Gastrocnemius medialis (tissue), 4 donors: Measurements from ENCODE around the gene CXorf65. TPM values are rescaled to one million over a fixed set of nuclear protein-coding genes. Genes with fewer than 3 reads are reported as not detected.

Experiments
- ATAC-seq, 2 donors: fragments of 150-250 bp; one replicate each; pipeline ENCODE4 v1.9.1; 2016
- DNase-seq, 2 donors: peaks; one replicate each; pipeline ENCODE4 v3.0.0-alpha.2; 2019
- H3K27ac ChIP-seq, 4 donors: fragments of 200-600 bp; sonication (generic); 1 replicate in 1 of 4; 2 replicates in 3 of 4; pipeline ENCODE4 v1.5.1; 2016 to 2018; ENCODE audit warnings: mild to moderate bottlenecking in 2 of 4, moderate library complexity in 1 of 4
- H3K27me3 ChIP-seq, 3 donors: fragments of 200-600 bp; sonication (generic) in 2 of 3; 1 replicate in 1 of 3; 2 replicates in 2 of 3; pipeline versions ENCODE4 v1.5.1 to v1.6.0; 2016 to 2019; ENCODE audit warnings: mild to moderate bottlenecking in 1 of 3, moderate library complexity in 1 of 3
- H3K36me3 ChIP-seq, 2 donors: fragments of 200-600 bp; sonication (generic) in 1 of 2; one replicate each; pipeline ENCODE4 v1.5.1; 2017 to 2018
- H3K4me1 ChIP-seq, 2 donors: fragments of 200-600 bp; sonication (generic) in 1 of 2; one replicate each; pipeline ENCODE4 v1.5.1; 2016 to 2017; ENCODE audit warnings: mild to moderate bottlenecking in 2 of 2
- H3K4me3 ChIP-seq, 4 donors: fragments of 200-600 bp; sonication (generic) in 3 of 4; 1 replicate in 1 of 4; 2 replicates in 3 of 4; pipeline ENCODE4 v1.5.1; 2016 to 2019; ENCODE audit warnings: mild to moderate bottlenecking in 2 of 4
- H3K9me3 ChIP-seq, 3 donors: fragments of 200-600 bp; sonication (generic) in 2 of 3; 1 replicate in 1 of 3; 2 replicates in 2 of 3; pipeline ENCODE4 v1.5.1; 2016 to 2019
- CTCF ChIP-seq, 5 experiments: fragments of 450-650 bp in 3 of 5; fragments of 200-600 bp in 2 of 5; sonication (generic) in 2 of 5; IDR thresholded peaks in 4 of 5; conservative IDR thresholded peaks in 1 of 5; 1 replicate in 4 of 5; 2 replicates in 1 of 5; pipeline ENCODE4 v1.5.1; 2016 to 2019; ENCODE audit warnings: antibody characterized with exemption in 5 of 5, mild to moderate bottlenecking in 3 of 5, moderate library complexity in 3 of 5
- POLR2A ChIP-seq, 2 donors: fragments of 450-650 bp; IDR thresholded peaks; one replicate each; pipeline ENCODE4 v1.6.1; 2017; ENCODE audit warnings: antibody characterized with exemption in 2 of 2, mild to moderate bottlenecking in 2 of 2, moderate library complexity in 2 of 2
- in situ Hi-C, 4 donors: fragments of 200-750 bp; cut with MboI; loops; one replicate each; pipeline versions ENCODE4 v1.15.0 to v1.8.0; 2017; ENCODE audit warnings: low sequenced_read_pairs in 4 of 4
- intact Hi-C: fragments of 100-400 bp; cut with DNase I; formaldehyde crosslinking; loops from one replicate; pipeline ENCODE4 v1.15.1; 2023; ENCODE audit warnings: low total_unique reads
- total RNA-seq, 4 donors: library from RNA; depleted of rRNA; stranded (reverse); fragments of >200 nt; gene quantifications; one replicate each; pipeline versions ENCODE4 v1.1.0 to v1.2.3, GENCODE V29; 2016

CXorf65 gene
- total RNA-seq, 4 donors from 2014 or later = not detected

- intact Hi-C loops (no loop called here), in situ Hi-C loops (no loop called here)
These were observed 25.0 kb upstream of the CXorf65 start for GRCh38 chrX:71131510-71131909.

DNA sequence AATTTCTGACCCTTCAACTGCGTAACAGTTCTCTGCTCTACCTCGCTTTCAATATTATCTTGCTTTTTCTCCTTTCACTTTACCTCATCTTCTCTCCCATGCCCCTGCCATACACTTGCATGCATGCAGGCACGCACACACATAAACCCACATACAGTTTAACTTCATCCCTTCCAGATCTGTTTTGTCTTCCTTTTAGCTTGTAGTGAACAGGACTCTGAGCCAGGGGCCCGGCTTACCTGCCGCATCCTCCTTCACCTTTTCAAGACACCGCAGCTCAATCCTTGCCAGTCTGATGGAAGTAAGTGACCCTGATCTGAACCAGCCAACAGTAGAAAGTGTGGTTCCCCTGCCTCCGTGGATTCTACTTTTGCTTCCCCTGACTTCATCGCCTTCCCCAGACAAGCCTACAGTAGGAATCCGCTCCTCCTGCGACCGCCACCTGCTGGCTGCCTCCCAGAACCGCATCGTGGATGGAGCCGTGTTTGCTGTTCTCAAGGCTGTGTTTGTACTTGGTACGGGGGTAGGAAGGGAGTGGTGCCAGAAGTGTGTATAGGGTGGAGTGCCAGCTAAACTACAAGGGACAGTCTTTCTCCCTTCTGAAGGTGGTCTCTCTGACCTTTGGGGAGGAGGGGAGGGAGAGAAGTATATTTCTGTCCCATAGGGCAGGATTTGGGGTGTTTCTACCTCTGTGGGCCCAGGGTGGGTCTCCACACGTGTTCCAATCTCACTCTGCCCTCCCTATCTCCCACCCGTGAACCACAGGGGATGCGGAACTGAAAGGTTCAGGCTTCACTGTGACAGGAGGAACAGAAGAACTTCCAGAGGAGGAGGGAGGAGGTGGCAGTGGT, 22.6 kb upstream of the CXorf65 start:
- peak in 1 of 2 donors; percentile 60 for ATAC-seq
- Histone ChIP-seq H3K36me3 (peaks cover 0 to 65% of the 10 kb centered on the region in 2 donors), H3K9me3 (no peaks in the 10 kb centered on the region), H3K4me3 (no peak overlapping the region), H3K27ac (no peak overlapping the region), H3K4me1 (no peaks in the 10 kb centered on the region), H3K27me3 (no peaks in the 10 kb centered on the region)
- no peak for TF ChIP-seq POLR2A (IDR thresholded peaks at IDR 0.05)
- TF ChIP-seq CTCF (IDR thresholded peaks at IDR 0.05 in 4 of 5, conservative IDR thresholded peaks at IDR 0.05 in 1 of 5) = peak; percentile 21 to 61 (median 46)
- in situ Hi-C loops = no loop called here
- peak; percentile 6 to 31 for DNase-seq
- intact Hi-C loops = no loop called here

More at GRCh38 chrX:71131510-71131909, 25.0 kb upstream of the CXorf65 start:
- H3K27ac ChIP-seq = no peak overlapping the region
- no peaks in the 10 kb centered on the region for H3K9me3 ChIP-seq
- no peak for DNase-seq
- TF ChIP-seq POLR2A (IDR thresholded peaks at IDR 0.05) (no peak), CTCF (IDR thresholded peaks at IDR 0.05 in 4 of 5, conservative IDR thresholded peaks at IDR 0.05 in 1 of 5) (no peak)
- H3K4me1 ChIP-seq = no peaks in the 10 kb centered on the region
- H3K4me3 ChIP-seq = no peak overlapping the region
- H3K27me3 ChIP-seq = no peaks in the 10 kb centered on the region
- H3K36me3 ChIP-seq = peaks cover 0 to 61% of the 10 kb centered on the region in 2 donors
- ATAC-seq = no peak

DNA sequence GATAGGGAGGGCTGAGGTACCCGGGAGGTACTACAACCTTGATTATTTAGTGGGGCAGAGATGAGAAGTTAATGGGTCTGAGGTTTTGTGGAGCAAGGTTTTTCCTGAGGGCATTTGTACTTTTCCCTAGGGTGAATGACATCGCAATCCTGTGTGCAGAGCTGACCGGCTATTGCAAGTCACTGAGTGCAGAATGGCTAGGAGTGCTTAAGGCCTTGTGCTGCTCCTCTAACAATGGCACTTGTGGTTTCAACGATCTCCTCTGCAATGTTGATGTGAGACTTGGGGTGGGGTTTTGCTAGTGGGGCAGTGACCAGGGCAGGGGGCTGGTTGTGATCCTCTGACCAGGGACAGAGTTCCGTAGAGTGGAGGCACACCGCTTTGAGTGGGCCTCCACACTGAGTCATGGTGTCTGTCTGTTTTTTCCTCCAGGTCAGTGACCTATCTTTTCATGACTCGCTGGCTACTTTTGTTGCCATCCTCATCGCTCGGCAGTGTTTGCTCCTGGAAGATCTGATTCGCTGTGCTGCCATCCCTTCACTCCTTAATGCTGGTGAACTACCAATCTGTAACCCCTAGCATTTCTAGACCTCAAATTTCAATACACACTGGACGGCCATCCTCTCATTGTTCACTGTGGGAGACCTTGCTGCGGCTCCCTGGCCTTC, 21.8 kb upstream of the CXorf65 start:
- in situ Hi-C loops = no loop called here
- no peak overlapping the region for H3K27ac ChIP-seq
- no peak for TF ChIP-seq CTCF (IDR thresholded peaks at IDR 0.05 in 4 of 5, conservative IDR thresholded peaks at IDR 0.05 in 1 of 5)
- no peak for TF ChIP-seq POLR2A (IDR thresholded peaks at IDR 0.05)
- H3K4me3 ChIP-seq = no peak overlapping the region
- intact Hi-C loops = no loop called here
- peaks cover 0 to 74% of the 10 kb centered on the region in 2 donors for H3K36me3 ChIP-seq
- H3K9me3 ChIP-seq = no peaks in the 10 kb centered on the region
- ATAC-seq = no peak
- H3K4me1 ChIP-seq = no peaks in the 10 kb centered on the region
- DNase-seq = no peak
- no peaks in the 10 kb centered on the region for H3K27me3 ChIP-seq

GRCh38 chrX:71118985-71119535, 12.5 kb upstream of the CXorf65 start:
- ATAC-seq (peak in 1 of 2 donors; percentile 22), DNase-seq (no peak)
- intact Hi-C loops (loop anchor here (1.0 to 2.0 kb wide), 3 partner anchors 23 to 60 kb away; partner anchors contain the start of gene SNX12), in situ Hi-C loops (no loop called here)
- H3K4me3 ChIP-seq = peak overlapping the region; percentile 70 to 80 (median 75)
- peak overlapping the region; percentile 87 to 92 (median 90) for H3K27ac ChIP-seq
- H3K9me3 ChIP-seq = no peaks in the 10 kb centered on the region
- no peak for TF ChIP-seq CTCF (IDR thresholded peaks at IDR 0.05 in 4 of 5, conservative IDR thresholded peaks at IDR 0.05 in 1 of 5)
- no peak for TF ChIP-seq POLR2A (IDR thresholded peaks at IDR 0.05)
- no peaks in the 10 kb centered on the region for H3K27me3 ChIP-seq
- no peaks in the 10 kb centered on the region for H3K4me1 ChIP-seq
- H3K36me3 ChIP-seq = peaks cover 0 to 33% of the 10 kb centered on the region in 2 donors
